ENCODE measurements around the gene PARD6G.

GRCh38 chr18:80232030-80232429 lies 15.3 kb downstream of the PARD6G start:
- TF ChIP-seq CTCF (IDR thresholded peaks at IDR 0.05) (no peak), POLR2A (IDR thresholded peaks at IDR 0.05) (no peak)

Measured in thyroid gland (tissue), 4 donors.